Ureter (tissue), 1 donor: ENCODE measurements around the gene PAM. TPM values are rescaled to one million over a fixed set of nuclear protein-coding genes. Genes with fewer than 3 reads are reported as not detected.

Source experiments
- DNase-seq: peaks from one replicate; pipeline ENCODE4 v3.0.0-alpha.2; 2020; ENCODE audit warnings: low spot score
- total RNA-seq: library from RNA; stranded (reverse); gene quantifications from one replicate; pipeline ENCODE4 v1.2.4, GENCODE V29; 2023
- donor health status: DM: yes; HTN: yes; CAD: no.

The PAM gene
- total RNA-seq, 1 donor from 2014 or later, result 124 TPM

DNA sequence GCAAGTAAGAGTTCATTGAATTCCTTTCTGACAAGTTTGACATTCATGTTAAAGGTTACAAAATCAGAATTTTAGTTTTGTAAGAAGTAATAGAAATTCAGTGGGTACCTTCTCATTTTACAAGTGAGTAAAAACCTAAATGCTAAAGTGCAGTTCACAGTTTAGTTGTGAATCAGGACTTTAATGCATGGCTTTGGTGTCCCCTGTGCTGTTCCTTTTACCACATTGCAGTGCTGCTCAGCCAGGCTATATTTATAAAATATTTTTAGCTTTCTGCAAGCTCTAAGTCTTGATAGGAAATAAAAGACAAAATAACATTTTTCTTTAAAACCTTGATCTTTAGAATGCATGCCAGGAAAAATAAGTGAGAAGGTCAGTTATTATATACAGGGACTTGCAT, 26.3 kb downstream of the PAM start:
- DNase-seq, result no peak

- no peak for DNase-seq
These were observed 26.7 kb downstream of the PAM start for GRCh38 chr5:102781786-102782185.

DNA sequence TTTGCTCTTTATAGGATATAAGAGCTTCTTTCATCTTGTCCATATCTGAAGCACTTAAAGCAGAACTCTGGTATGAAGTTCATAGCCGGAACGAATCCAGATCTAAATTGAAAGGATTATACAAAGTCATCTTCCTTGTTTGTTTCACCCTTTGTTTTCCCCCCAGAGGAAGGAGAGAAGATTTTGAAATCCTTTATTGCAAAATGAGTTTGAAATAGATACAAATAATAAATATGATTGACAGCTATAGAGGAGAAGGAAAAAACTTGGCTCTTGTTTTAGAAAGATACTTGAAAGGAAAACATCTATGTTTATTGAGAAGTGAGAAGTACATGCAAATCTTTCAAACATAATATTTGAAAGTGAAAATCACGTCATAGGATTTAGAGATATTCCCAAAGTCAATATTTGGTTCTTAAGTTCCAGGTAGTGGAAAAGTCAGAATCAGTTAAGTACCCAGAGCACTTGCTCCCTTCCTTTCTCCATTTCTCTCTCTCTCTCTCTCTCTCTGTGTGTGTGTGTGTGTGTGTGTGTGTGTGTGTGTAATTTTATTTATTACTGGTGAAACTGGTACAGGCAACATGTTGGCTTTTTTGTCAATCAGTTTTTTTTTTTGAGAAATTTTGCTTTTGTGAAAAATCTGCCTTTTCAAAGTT, 27.2 kb downstream of the PAM start:
- DNase-seq, result no peak

DNA sequence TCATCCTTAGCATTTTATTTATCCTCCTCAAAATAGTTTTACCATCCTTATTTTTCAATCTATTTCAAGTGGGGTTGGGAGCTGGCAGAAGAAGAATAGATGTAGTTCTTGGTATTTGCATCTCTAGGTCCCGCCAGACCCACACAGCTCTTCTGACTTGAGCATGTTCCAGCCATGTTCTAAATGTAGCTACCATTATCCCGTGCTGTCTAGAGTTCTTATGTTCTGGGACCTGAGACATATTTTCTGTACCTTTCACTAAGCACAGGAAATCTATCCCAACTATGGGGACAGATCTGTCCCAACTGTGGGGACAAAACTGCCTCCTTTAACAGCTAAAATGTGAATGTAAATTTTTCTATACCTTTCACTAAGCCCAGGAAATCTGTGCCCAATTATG, 32.0 kb downstream of the PAM start:
- no peak for DNase-seq

GRCh38 chr5:102788788-102789187, 33.7 kb downstream of the PAM start:
- DNase-seq, result no peak

DNA sequence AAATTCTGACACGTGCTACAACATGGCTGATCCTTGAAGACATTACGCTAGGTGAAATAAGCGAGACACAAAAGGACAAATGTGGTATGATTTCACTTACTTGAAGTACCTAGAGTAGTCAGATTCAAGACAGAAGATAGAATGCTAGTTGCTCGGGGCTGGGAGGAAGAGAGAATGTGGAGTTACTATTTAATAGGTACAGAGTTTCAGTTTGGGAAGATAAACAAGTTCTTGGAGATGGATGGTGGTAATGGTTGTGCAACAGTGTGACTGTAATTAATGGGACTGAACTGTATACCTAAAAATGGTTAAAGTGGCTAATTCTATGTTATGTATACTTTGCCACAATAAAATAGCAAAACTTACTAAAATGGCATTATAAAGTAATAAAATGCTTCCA, 34.4 kb downstream of the PAM start:
- no peak for DNase-seq

GRCh38 chr5:102790748-102791147, 35.6 kb downstream of the PAM start:
- DNase-seq, result no peak

- DNase-seq, result no peak
These were observed 37.6 kb downstream of the PAM start for GRCh38 chr5:102792705-102793104.

DNA sequence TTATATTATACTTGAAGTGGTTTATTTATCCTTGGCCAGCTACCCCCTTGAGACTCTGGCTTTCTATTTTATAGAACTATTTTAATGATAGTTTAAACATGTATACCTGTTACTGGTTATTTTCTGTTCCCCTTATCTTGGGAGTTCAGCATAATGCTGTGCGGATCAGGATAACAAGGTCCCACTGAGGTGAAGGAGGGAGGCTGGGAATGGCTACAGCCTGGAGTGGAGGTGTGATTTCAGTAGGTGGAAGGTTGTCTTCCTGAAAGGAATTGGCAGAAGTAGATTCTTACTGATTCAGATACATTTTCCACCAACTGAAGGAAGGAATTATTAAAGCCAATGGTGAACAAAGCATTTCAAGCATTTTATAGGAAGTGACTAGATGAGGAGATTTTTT, 38.9 kb downstream of the PAM start:
- DNase-seq, result no peak

GRCh38 chr5:102794677-102795331, 39.7 kb downstream of the PAM start:
- DNase-seq, result no peak

DNA sequence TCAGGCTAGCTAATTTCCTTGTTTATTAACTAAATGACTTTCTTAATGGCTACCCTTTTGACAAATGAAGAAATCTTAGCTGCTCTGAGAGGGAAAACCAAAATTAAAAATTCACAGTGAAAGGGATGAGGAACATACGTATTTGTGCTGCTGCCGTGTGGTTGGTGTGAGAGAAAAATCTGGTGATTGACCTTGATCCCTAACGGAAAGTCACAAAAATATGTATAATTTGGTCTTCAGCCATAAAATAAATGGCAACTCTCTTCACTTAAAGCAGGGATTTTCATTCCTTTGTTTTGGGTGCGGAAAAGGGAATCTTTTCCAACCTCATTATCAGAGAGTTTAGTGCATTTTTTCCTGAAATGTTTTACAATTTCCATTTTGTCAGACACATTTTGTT, 40.4 kb downstream of the PAM start:
- DNase-seq, result no peak

DNA sequence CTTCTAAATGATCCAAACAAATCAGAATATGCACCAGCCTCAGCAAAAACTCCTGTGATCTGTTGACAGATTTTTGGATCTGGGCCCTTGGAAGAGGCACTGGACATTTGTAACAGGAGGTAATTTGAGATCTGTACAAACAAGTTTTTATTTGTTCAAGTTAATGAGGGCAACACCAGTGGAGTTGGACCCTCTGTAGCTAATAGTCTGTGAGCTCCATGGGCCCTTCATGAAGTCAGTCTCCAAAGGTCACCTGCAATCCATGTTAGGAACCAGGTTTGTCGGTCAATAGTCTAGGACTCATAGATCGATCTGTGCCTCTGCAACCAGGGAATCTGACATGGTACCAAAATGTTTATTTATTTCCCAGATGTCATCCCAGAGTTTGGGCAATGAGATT, 40.9 kb downstream of the PAM start:
- no peak for DNase-seq

GRCh38 chr5:102796498-102796897, 41.4 kb downstream of the PAM start:
- DNase-seq, result no peak

GRCh38 chr5:102797322-102797884, 42.3 kb downstream of the PAM start:
- DNase-seq, result no peak

GRCh38 chr5:102798104-102798785, 43.1 kb downstream of the PAM start:
- no peak for DNase-seq

GRCh38 chr5:102799017-102799416, 43.9 kb downstream of the PAM start:
- DNase-seq, result no peak

DNA sequence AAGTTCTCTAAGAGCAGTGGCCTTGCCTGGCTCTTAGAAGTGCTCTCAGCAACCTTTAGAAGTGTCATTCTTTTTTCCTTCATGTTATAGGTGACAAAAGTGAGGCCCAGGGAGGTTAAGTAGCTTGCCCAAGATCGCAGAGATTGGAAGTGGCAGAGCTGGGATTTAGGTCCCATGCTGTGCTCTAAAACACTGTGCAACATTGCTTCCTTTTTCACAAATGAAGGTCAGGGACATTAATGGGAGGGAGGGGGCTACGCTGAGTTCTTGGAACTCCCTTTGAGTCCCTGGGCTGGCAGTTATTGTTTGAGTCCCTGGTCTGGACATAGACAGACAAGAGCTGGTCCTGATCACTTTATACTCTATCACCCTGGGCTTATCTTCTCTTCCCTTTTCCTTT, 45.3 kb downstream of the PAM start:
- DNase-seq, result no peak

GRCh38 chr5:102801371-102801770, 46.3 kb downstream of the PAM start:
- DNase-seq, result no peak

DNA sequence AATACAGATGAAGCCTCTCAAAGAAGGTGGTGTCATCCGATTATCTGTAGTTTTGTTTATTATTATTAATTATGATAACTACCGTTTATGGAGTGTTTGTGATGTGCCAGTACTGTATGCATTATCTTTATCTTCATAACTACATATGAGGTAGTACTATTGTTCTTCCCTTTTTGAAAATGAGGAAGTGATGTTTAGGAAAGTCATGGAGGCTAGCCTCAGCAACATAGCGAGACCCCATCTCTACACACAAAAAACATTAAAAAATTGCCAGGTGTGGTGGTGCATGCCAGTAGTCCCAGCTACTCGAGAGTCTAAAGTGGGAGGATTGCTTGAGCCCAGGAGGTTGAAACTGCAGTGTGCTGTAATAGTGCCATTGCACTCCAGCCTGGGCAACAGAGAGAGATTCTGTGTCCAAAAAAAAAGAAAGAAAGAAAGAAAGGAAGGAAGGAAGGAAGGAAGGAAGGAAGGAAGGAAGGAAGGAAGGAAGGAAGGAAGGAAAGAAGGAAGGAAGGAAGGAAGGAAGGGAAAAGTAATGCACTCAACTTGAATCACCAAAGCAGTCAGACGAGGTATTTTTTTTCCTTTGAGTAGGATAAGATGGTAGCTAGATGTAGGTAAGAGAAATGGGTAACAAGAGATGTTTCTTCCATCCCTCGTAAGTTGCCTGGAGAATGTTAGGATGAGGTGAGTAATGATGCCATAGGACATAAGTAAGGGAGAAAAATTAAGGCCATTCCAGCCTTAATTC, 47.8 kb downstream of the PAM start:
- no peak for DNase-seq

- no peak for DNase-seq
These were observed 52.9 kb downstream of the PAM start for GRCh38 chr5:102807878-102808502.

- no peak for DNase-seq
These were observed 53.9 kb downstream of the PAM start for GRCh38 chr5:102809033-102809432.

DNA sequence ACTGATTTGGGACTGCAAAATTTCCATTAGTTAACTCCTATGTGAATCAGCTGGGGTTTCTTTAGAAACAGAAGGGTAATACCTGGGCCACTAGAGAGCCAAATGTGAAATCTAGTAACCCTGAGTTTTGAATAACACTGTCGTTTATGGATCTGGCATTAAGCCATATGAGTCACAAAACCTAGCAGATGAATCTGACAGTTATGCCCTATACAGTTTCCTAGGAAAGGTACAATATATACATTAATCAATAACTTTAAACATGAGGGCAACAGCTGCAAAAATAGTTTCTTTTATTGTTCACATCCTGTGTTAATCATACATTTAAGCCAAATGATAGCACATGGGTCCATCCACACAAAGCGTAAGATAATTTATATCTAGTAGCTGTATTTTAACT, 56.9 kb downstream of the PAM start:
- no peak for DNase-seq
